Neutrophil (primary cell): Measurements from ENCODE around the gene FOXC1.

Source experiments
- H3K27ac ChIP-seq: fragments of 200-600 bp; sonication (generic); 2 replicates; pipeline ENCODE4 v1.5.1; 2016; ENCODE audit warnings: mild to moderate bottlenecking, moderate library complexity
- H3K27me3 ChIP-seq: fragments of 200-600 bp; sonication (generic); 2 replicates; pipeline ENCODE4 v1.6.0; 2016; ENCODE audit warnings: mild to moderate bottlenecking
- H3K36me3 ChIP-seq: fragments of 200-600 bp; sonication (generic); 2 replicates; pipeline ENCODE4 v1.5.1; 2017
- H3K4me1 ChIP-seq, 2 experiments: fragments of 200-600 bp in 1 of 2; sonication (generic) in 1 of 2; 1 replicate in 1 of 2; 2 replicates in 1 of 2; pipeline versions ENCODE4 v1.5.1 to v1.6.1; 2013 to 2016; ENCODE audit warnings: low read depth in 1 of 2, low read length in 1 of 2, mild to moderate bottlenecking in 1 of 2, moderate library complexity in 1 of 2; ENCODE audit not compliant: control insufficient read depth in 1 of 2, insufficient read depth in 1 of 2
- H3K4me3 ChIP-seq, 2 experiments: fragments of 200-600 bp in 1 of 2; sonication (generic) in 1 of 2; 1 replicate in 1 of 2; 2 replicates in 1 of 2; pipeline ENCODE4 v1.5.1; 2013 to 2016; ENCODE audit warnings: low read depth in 1 of 2, low read length in 1 of 2, mild to moderate bottlenecking in 1 of 2, moderate library complexity in 1 of 2
- H3K9me3 ChIP-seq: fragments of 200-600 bp; sonication (generic); 2 replicates; pipeline ENCODE4 v1.5.1; 2016
- TF ChIP-seq, protein P1 (sequence below): fragments of 200-600 bp; sonication (generic); IDR thresholded peaks from 2 replicates; pipeline ENCODE4 v1.5.1; 2016; ENCODE audit warnings: antibody characterized with exemption

FOXC1 gene

GRCh38 chr6:1641343-1641885 lies 31.7 kb downstream of the FOXC1 start:
- no peaks in the 10 kb centered on the region for H3K36me3 ChIP-seq
- no peak overlapping the region for H3K27ac ChIP-seq
- TF ChIP-seq, protein P1, sequence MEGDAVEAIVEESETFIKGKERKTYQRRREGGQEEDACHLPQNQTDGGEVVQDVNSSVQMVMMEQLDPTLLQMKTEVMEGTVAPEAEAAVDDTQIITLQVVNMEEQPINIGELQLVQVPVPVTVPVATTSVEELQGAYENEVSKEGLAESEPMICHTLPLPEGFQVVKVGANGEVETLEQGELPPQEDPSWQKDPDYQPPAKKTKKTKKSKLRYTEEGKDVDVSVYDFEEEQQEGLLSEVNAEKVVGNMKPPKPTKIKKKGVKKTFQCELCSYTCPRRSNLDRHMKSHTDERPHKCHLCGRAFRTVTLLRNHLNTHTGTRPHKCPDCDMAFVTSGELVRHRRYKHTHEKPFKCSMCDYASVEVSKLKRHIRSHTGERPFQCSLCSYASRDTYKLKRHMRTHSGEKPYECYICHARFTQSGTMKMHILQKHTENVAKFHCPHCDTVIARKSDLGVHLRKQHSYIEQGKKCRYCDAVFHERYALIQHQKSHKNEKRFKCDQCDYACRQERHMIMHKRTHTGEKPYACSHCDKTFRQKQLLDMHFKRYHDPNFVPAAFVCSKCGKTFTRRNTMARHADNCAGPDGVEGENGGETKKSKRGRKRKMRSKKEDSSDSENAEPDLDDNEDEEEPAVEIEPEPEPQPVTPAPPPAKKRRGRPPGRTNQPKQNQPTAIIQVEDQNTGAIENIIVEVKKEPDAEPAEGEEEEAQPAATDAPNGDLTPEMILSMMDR, result no peak
- H3K4me1 ChIP-seq, result no peaks in the 10 kb centered on the region
- H3K27me3 ChIP-seq, result no peaks in the 10 kb centered on the region
- H3K9me3 ChIP-seq, result no peaks in the 10 kb centered on the region
- no peak overlapping the region for H3K4me3 ChIP-seq

- H3K4me3 ChIP-seq, result no peak overlapping the region
- no peaks in the 10 kb centered on the region for H3K27me3 ChIP-seq
- no peak overlapping the region for H3K27ac ChIP-seq
- TF ChIP-seq, protein P1, result no peak
- no peaks in the 10 kb centered on the region for H3K36me3 ChIP-seq
- no peaks in the 10 kb centered on the region for H3K9me3 ChIP-seq
- H3K4me1 ChIP-seq, result no peaks in the 10 kb centered on the region
These were observed 33.4 kb downstream of the FOXC1 start for GRCh38 chr6:1643111-1643510.

- Histone ChIP-seq H3K4me3 (no peak overlapping the region), H3K9me3 (no peaks in the 10 kb centered on the region), H3K36me3 (no peaks in the 10 kb centered on the region), H3K4me1 (no peaks in the 10 kb centered on the region), H3K27ac (no peak overlapping the region), H3K27me3 (no peaks in the 10 kb centered on the region)
- TF ChIP-seq, protein P1, result no peak
These were observed 34.2 kb downstream of the FOXC1 start for GRCh38 chr6:1643830-1644445.

- H3K27me3 ChIP-seq, result no peaks in the 10 kb centered on the region
- H3K27ac ChIP-seq, result no peak overlapping the region
- H3K4me1 ChIP-seq, result no peaks in the 10 kb centered on the region
- H3K4me3 ChIP-seq, result no peak overlapping the region
- H3K9me3 ChIP-seq, result no peaks in the 10 kb centered on the region
- no peaks in the 10 kb centered on the region for H3K36me3 ChIP-seq
- TF ChIP-seq, protein P1, result no peak
These were observed 34.9 kb downstream of the FOXC1 start for GRCh38 chr6:1644516-1645060.

GRCh38 chr6:1645466-1646185 lies 35.9 kb downstream of the FOXC1 start:
- no peaks in the 10 kb centered on the region for H3K9me3 ChIP-seq
- H3K4me3 ChIP-seq, result no peak overlapping the region
- no peaks in the 10 kb centered on the region for H3K4me1 ChIP-seq
- no peak overlapping the region for H3K27ac ChIP-seq
- TF ChIP-seq, protein P1, result no peak
- H3K27me3 ChIP-seq, result no peaks in the 10 kb centered on the region
- no peaks in the 10 kb centered on the region for H3K36me3 ChIP-seq
